Stimulated activated CD4-positive, alpha-beta T cell treated with anti-CD3 and anti-CD28 coated beads, Interleukin-2, amount 100 ng/mL, for 4 hours (primary cell): ENCODE data around the gene SERPIND1.

Source experiments
- DNase-seq: peaks from one replicate; pipeline ENCODE4 v3.0.0-alpha.2; 2020; ENCODE audit warnings: low read depth

SERPIND1 gene

GRCh38 chr22:20792966-20793728 is 19.2 kb downstream of the SERPIND1 start:
- DNase-seq: no peak

- DNase-seq: no peak
Observed at GRCh38 chr22:20793748-20794649, 20.1 kb downstream of the SERPIND1 start.

- DNase-seq: no peak
Observed at GRCh38 chr22:20794650-20795413, 20.9 kb downstream of the SERPIND1 start.

- DNase-seq: no peak
Observed at GRCh38 chr22:20796731-20797130, 22.8 kb downstream of the SERPIND1 start.

GRCh38 chr22:20798218-20798617 is 24.3 kb downstream of the SERPIND1 start:
- no peak for DNase-seq

GRCh38 chr22:20798974-20799373 is 25.1 kb downstream of the SERPIND1 start:
- no peak for DNase-seq

- DNase-seq: no peak
Observed at GRCh38 chr22:20799449-20799848, 25.5 kb downstream of the SERPIND1 start.

GRCh38 chr22:20802452-20802851 is 28.5 kb downstream of the SERPIND1 start:
- DNase-seq: no peak

- DNase-seq: no peak
Observed at GRCh38 chr22:20802922-20803553, 29.1 kb downstream of the SERPIND1 start.

- DNase-seq: no peak
Observed at GRCh38 chr22:20803696-20804324, 29.9 kb downstream of the SERPIND1 start.

GRCh38 chr22:20804650-20805049 is 30.7 kb downstream of the SERPIND1 start:
- no peak for DNase-seq

- DNase-seq: no peak
Observed at GRCh38 chr22:20805972-20806471, 32.1 kb downstream of the SERPIND1 start.

- DNase-seq: no peak
Observed at GRCh38 chr22:20807315-20807752, 33.4 kb downstream of the SERPIND1 start.

- no peak for DNase-seq
Observed at GRCh38 chr22:20808844-20809243, 34.9 kb downstream of the SERPIND1 start.

GRCh38 chr22:20809538-20810185 is 35.7 kb downstream of the SERPIND1 start:
- DNase-seq: no peak

GRCh38 chr22:20810645-20811044 is 36.7 kb downstream of the SERPIND1 start:
- peak; percentile 4 for DNase-seq

GRCh38 chr22:20811171-20811570 is 37.3 kb downstream of the SERPIND1 start:
- no peak for DNase-seq

GRCh38 chr22:20811971-20812660 is 38.2 kb downstream of the SERPIND1 start:
- no peak for DNase-seq

- no peak for DNase-seq
Observed at GRCh38 chr22:20813056-20813455, 39.1 kb downstream of the SERPIND1 start.

GRCh38 chr22:20814221-20814808 is 40.4 kb downstream of the SERPIND1 start:
- no peak for DNase-seq
